Activated CD4-positive, alpha-beta memory T cell treated with anti-CD3 and anti-CD28 coated beads for 36 hours (primary cell): ENCODE measurements around the gene KANSL1. TPM values are rescaled to one million over a fixed set of nuclear protein-coding genes. Genes with fewer than 3 reads are reported as not detected.
A peak's percentile ranks its signal among the peaks of the same experiment; 100 is the strongest.
"Not testable (repeated sequence)": the region's sequence is repeated elsewhere in the genome, so short reads cannot be mapped to it uniquely, and the experiment has no call there.

ENCODE experiments used
- CTCF ChIA-PET: fragments of 350-600 bp; sonication (Branson Sonifier 250); formaldehyde crosslinking; loops from one replicate; lab custom pipeline; 2021; ENCODE audit warnings: antibody characterized with exemption, inconsistent platforms; lab: Charles Lee
- POLR2A ChIA-PET: fragments of 350-600 bp; sonication (Branson Sonifier 250); formaldehyde crosslinking; loops from one replicate; lab custom pipeline; 2021; ENCODE audit warnings: antibody characterized with exemption; lab: Charles Lee
- DNase-seq: peaks from one replicate; pipeline ENCODE4 v3.0.0-alpha.2; 2020
- H3K27ac Mint-ChIP-seq: one replicate; pipeline ENCODE4 v1.8.0; 2021; ENCODE audit warnings: mixed read lengths
- H3K27me3 Mint-ChIP-seq: one replicate; pipeline ENCODE4 v1.8.0; 2021; ENCODE audit warnings: mixed read lengths
- H3K36me3 Mint-ChIP-seq: one replicate; pipeline ENCODE4 v1.8.0; 2021; ENCODE audit warnings: mixed read lengths
- H3K4me1 Mint-ChIP-seq: one replicate; pipeline ENCODE4 v1.8.0; 2021; ENCODE audit warnings: low read depth, mixed read lengths
- H3K4me3 Mint-ChIP-seq: one replicate; pipeline ENCODE4 v1.8.0; 2021; ENCODE audit warnings: mild to moderate bottlenecking, mixed read lengths
- H3K9me3 Mint-ChIP-seq: one replicate; pipeline ENCODE4 v1.8.0; 2021; ENCODE audit warnings: mixed read lengths
- intact Hi-C: fragments of 100-400 bp; cut with micrococcal nuclease; formaldehyde crosslinking; loops from one replicate; pipeline ENCODE4 v1.15.1; 2023
- total RNA-seq, 2 experiments: library from RNA; stranded (reverse); gene quantifications; one replicate each; pipeline ENCODE4 v1.2.3, GENCODE V29; 2021

KANSL1 gene
- total RNA-seq, 2 experiments from 2014 or later = 57.3 to 63.8 TPM

DNA sequence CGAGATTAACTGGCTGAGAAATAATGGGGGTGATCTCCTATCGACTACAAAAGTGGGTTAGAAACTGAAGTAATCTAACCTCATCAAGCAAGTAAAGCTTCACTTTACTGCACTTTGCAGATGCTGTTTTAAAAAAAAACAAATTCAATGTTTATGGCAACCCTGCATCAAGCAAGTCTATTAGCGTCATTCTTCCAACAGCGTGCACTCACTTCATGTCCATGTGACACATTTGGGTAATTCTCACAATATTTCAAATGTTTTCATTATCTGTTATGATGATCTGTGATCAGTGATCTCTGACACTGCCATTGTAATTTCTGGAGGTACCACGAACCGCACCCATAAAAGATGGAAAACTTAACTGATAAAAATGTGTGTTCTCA lies 70.8 kb downstream of the KANSL1 start:
- H3K27ac Mint-ChIP-seq = no peak overlapping the region
- no peak overlapping the region for H3K4me3 Mint-ChIP-seq
- POLR2A ChIA-PET = interaction anchor here (1.3 kb wide), 1 partner anchor 70 kb away, joined by 4 read pairs; the partner anchor contains the start of gene KANSL1
- no peak for DNase-seq
- intact Hi-C loops = loop anchor here (1.0 kb wide), 1 partner anchor 24 kb away; no protein-coding TSS in a partner anchor
- no peaks in the 10 kb centered on the region for H3K9me3 Mint-ChIP-seq
- CTCF ChIA-PET = interaction anchor here (0.7 kb wide), 1 partner anchor 36 kb away, joined by 3 read pairs; no protein-coding TSS in a partner anchor
- no peaks in the 10 kb centered on the region for H3K36me3 Mint-ChIP-seq
- peaks cover 74% of the 10 kb centered on the region for H3K4me1 Mint-ChIP-seq
- no peaks in the 10 kb centered on the region for H3K27me3 Mint-ChIP-seq

DNA sequence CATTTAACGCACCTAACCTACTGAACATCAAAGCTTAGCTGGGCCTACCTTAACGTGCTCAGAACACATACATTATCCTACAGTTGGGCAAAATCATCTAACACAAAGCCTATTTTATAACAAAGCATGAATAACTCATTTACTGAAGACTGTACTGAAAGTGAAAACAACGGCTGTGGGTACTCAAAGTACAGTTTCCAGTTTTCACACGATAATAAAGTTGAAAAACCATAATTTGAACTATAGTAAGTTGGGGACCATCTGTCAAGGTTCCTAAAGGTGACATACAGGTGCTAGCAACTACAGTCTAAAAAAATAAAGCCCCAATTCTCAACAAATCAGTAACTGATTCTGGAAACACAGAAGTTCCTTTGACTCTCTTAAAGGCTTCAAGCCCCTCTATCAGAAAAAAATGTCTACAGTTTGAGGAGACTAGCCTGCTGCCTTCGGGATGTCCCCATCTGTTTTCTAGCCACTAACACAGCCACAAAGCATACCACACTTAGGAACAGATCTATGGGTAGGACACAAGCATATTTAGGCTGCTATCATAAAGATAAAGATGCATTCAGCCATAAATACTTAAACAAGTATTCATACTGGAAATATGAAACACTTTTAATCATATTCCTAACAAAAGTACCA lies 71.3 kb downstream of the KANSL1 start:
- CTCF ChIA-PET = interaction anchor here (0.7 to 2.2 kb wide), 2 partner anchors 37 to 77 kb away, joined by 3 to 6 read pairs; no protein-coding TSS in a partner anchor

DNA sequence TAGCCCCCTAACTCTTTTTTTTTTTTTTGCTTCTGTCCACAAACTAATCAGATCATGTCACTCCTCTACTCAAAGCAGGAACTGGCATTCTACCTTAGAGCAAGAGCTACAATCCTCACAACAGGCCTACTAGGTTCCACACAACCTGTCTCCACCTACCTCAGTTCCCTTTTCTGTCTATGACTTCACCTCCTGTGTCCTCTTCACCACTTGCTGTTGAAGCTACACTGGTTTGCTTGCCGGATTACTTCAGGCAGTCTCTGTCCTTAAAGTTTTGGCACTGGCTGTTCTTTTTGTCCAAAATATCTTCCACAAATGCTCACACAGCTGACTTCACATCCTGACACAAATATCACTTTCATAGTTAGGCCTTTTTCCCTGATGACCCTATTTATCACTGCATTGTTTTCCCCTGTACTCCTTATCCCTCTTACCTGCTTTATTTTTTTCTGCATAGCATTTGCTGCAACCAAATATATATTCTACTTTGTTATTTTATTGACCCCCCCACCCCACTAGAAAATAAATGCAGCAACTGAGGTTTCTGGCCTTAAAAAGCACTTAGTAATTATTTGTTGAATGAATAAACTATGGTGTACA lies 72.0 kb downstream of the KANSL1 start:
- Mint-ChIP-seq H3K4me3 (no peak overlapping the region), H3K27ac (no peak overlapping the region), H3K27me3 (no peaks in the 10 kb centered on the region), H3K9me3 (no peaks in the 10 kb centered on the region), H3K4me1 (peaks cover 72% of the 10 kb centered on the region), H3K36me3 (no peaks in the 10 kb centered on the region)
- ChIA-PET POLR2A (no interaction called here), CTCF (interaction anchor here (1.1 to 2.2 kb wide), 2 partner anchors 25 to 77 kb away, joined by 4 to 6 read pairs; no protein-coding TSS in a partner anchor)
- intact Hi-C loops = no loop called here
- no peak for DNase-seq

More for the DNA sequence above, 71.3 kb downstream of the KANSL1 start:
- H3K4me1 Mint-ChIP-seq = peaks cover 75% of the 10 kb centered on the region
- no peak for DNase-seq
- H3K36me3 Mint-ChIP-seq = no peaks in the 10 kb centered on the region
- POLR2A ChIA-PET = no interaction called here
- peak overlapping the region; percentile 63 for H3K27ac Mint-ChIP-seq
- intact Hi-C loops = loop anchor here (1.0 kb wide), 1 partner anchor 24 kb away; no protein-coding TSS in a partner anchor
- no peaks in the 10 kb centered on the region for H3K9me3 Mint-ChIP-seq
- no peaks in the 10 kb centered on the region for H3K27me3 Mint-ChIP-seq
- H3K4me3 Mint-ChIP-seq = no peak overlapping the region

DNA sequence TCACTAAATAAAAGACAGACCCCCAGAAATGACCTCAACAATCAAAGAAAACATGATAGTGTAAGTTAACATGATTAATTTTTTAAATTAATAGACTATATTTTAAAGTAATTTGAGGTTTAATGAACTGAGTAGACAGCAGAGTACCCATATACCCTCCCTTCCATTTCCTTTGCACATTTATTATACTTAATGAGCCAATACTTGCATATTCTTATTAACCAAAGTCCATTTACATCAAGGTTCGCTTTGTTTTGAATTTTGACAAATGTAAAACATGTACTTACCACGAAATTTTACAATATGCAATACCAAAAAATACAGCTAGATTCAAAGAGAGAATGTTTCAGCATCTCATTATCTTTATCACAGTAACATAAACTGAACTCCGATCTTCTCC lies 72.7 kb downstream of the KANSL1 start:
- Mint-ChIP-seq H3K9me3 (no peaks in the 10 kb centered on the region), H3K27me3 (no peaks in the 10 kb centered on the region), H3K36me3 (no peaks in the 10 kb centered on the region), H3K4me1 (peaks cover 74% of the 10 kb centered on the region), H3K27ac (no peak overlapping the region), H3K4me3 (no peak overlapping the region)
- POLR2A ChIA-PET = no interaction called here
- DNase-seq = no peak
- intact Hi-C loops = no loop called here
- CTCF ChIA-PET = interaction anchor here (1.1 to 2.2 kb wide), 6 partner anchors 25 to 92 kb away, joined by 3 to 7 read pairs (median 6); partner anchors contain the start of gene KANSL1

DNA sequence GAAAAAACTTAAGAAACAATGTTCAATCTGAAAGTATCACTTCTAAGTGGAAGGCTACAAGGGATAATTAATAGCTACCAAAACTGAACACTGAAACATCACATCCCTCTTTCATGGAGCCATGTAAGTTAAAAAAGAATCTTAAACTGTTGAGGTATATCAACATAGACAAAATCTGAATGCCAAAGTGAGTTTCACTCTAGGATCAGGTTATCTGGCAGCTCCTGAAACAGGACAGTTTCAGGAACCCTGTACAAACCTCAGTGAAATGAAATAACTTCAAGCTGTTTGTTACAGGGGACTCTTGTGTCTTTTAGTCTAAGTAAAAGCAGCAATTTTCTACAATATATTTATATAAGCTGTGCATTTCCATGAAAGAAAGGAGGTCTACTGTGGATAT lies 73.2 kb downstream of the KANSL1 start:
- Mint-ChIP-seq H3K27ac (no peak overlapping the region), H3K27me3 (no peaks in the 10 kb centered on the region), H3K36me3 (no peaks in the 10 kb centered on the region), H3K9me3 (no peaks in the 10 kb centered on the region), H3K4me1 (peaks cover 75% of the 10 kb centered on the region), H3K4me3 (no peak overlapping the region)
- no peak for DNase-seq
- ChIA-PET POLR2A (no interaction called here), CTCF (interaction anchor here (0.6 to 2.2 kb wide), 7 partner anchors 17 to 93 kb away, joined by 3 to 7 read pairs (median 6); partner anchors contain the start of gene KANSL1)
- intact Hi-C loops = no loop called here

DNA sequence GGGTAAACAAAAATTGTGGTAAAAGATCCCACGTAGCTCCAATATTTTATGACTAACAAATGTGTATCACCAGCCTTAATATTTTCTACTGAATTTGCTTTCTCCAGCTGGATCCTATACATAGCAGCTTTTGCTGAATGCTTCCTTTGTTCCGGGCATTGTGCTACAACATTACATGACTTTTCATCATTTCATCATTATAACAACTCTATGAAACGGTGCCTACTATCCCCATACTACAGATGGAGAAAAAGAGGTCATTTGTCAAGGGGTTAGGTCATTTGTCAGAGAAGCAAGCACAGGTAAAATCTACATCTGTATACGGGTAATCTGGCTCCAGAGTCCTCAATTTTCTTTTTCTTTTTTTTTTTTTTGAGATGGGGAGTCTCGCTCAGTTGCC lies 74.3 kb downstream of the KANSL1 start:
- no peaks in the 10 kb centered on the region for H3K27me3 Mint-ChIP-seq
- no peak overlapping the region for H3K4me3 Mint-ChIP-seq
- no peaks in the 10 kb centered on the region for H3K36me3 Mint-ChIP-seq
- DNase-seq = no peak
- H3K27ac Mint-ChIP-seq = no peak overlapping the region
- CTCF ChIA-PET = interaction anchor here (1.5 kb wide), 1 partner anchor 94 kb away, joined by 6 read pairs; no protein-coding TSS in a partner anchor
- POLR2A ChIA-PET = interaction anchor here (0.7 kb wide), 1 partner anchor 609 kb away, joined by 3 read pairs; no protein-coding TSS in a partner anchor
- peaks cover 75% of the 10 kb centered on the region for H3K4me1 Mint-ChIP-seq
- intact Hi-C loops = loop anchor here (5.0 kb wide), 1 partner anchor 43 kb away; no protein-coding TSS in a partner anchor
- H3K9me3 Mint-ChIP-seq = no peaks in the 10 kb centered on the region

DNA sequence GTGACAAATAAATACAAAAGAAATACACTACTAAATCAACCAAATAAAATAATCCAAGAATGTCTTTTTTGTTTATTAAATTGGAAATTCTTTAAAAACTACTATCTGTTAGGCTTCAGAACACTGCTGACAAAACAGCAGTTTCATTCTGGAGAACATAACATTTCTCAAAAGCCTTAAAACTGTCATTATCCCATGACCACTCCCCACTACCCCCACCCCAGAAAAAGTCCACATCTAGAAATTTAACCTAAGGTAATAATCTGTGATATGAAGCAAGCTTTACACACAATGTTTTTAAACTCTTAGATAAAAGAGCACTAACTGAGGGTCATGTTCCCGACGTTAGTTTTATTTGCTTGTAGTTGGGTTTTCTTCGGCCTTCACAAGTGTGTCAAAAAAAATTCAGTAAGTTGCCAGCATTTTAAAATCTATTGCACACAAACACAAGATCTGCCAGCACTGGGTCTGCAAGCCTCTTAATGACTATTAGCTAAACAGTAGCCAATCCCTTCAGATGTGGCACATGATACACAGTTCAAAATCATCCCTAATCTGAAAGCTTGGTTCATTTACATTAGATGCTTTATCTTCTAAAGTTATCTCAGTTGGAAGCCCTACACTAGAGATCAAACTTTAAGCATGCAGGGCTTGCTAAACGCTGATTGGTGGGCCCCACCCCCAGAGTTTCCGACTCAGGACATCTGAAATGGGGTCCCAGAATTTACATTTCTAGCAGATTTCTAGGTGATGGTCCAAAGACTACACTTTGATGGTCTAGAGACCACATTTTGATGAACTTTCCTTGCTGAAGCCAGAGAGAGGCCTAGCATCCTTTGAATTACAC lies 75.2 kb downstream of the KANSL1 start:
- ChIA-PET CTCF (no interaction called here), POLR2A (no interaction called here)
- no peak overlapping the region for H3K4me3 Mint-ChIP-seq
- no peak for DNase-seq
- H3K27me3 Mint-ChIP-seq = no peaks in the 10 kb centered on the region
- H3K36me3 Mint-ChIP-seq = no peaks in the 10 kb centered on the region
- H3K27ac Mint-ChIP-seq = no peak overlapping the region
- intact Hi-C loops = loop anchor here (5.0 kb wide), 1 partner anchor 44 kb away; no protein-coding TSS in a partner anchor
- H3K4me1 Mint-ChIP-seq = peaks cover 75% of the 10 kb centered on the region
- no peaks in the 10 kb centered on the region for H3K9me3 Mint-ChIP-seq

DNA sequence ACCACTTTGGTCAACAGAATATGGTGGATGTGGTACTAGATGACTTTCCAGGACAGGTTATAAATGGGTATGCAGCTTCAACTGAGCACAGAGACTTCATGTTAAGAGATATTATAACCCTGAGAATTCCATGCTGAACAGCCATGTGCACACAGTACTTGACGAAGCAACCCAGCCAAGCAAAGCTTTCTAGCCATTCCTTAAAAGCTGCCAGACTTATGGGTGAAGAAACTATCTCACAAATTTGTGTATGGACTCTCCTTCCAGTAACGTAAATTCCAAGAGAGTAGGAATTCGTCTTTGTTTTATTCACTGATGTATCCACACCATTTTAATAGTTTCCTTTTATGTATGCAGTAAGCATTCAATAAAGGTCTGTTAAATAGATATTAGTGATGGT lies 76.1 kb downstream of the KANSL1 start:
- Mint-ChIP-seq H3K4me1 (peaks cover 73% of the 10 kb centered on the region), H3K27ac (no peak overlapping the region), H3K4me3 (no peak overlapping the region), H3K36me3 (no peaks in the 10 kb centered on the region), H3K27me3 (no peaks in the 10 kb centered on the region), H3K9me3 (no peaks in the 10 kb centered on the region)
- intact Hi-C loops = loop anchor here (5.0 kb wide), 1 partner anchor 45 kb away; no protein-coding TSS in a partner anchor
- DNase-seq = no peak
- CTCF ChIA-PET = no interaction called here
- POLR2A ChIA-PET = no interaction called here

DNA sequence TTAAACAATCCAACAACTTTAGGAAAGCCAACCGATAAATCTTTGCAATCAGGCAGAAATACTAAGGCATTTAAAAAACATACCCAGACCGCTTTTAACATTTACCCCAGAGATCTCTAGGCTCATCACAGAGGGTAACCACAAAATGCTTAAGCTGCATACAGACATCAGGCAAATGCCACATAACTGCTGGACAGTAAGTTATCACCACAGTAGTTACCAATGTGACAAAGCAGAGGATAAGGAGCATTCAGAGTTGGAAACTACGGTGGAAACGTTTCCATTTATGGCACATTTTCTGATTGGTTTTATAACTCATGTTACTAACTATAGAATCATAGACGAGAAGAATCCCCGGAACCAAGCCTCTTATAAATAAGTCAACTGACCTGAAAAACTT lies 77.5 kb downstream of the KANSL1 start:
- CTCF ChIA-PET = interaction anchor here (1.3 kb wide), 1 partner anchor 97 kb away, joined by 4 read pairs; no protein-coding TSS in a partner anchor
- H3K9me3 Mint-ChIP-seq = no peaks in the 10 kb centered on the region
- H3K27ac Mint-ChIP-seq = no peak overlapping the region
- POLR2A ChIA-PET = no interaction called here
- DNase-seq = no peak
- intact Hi-C loops = loop anchor here (5.0 kb wide), 1 partner anchor 47 kb away; no protein-coding TSS in a partner anchor
- no peak overlapping the region for H3K4me3 Mint-ChIP-seq
- H3K36me3 Mint-ChIP-seq = no peaks in the 10 kb centered on the region
- peaks cover 70% of the 10 kb centered on the region for H3K4me1 Mint-ChIP-seq
- H3K27me3 Mint-ChIP-seq = no peaks in the 10 kb centered on the region

DNA sequence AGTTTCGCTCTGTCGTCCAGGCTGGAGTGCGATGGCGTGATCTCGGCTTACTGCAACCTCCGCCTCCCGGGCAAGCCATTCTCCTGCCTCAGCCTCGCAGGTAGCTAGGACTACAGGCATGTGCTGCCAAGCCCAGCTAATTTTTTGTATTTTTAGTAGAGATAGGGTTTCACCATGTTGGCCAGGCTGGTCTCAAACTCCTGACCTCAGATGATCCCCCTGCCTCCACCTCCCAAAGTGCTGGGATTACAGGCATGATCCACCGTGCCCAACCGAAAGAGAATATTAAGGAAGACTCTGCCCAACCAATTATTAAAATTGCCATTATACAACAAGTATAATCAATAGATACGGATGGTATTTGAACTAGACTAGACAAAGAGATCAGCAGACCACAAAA lies 82.0 kb downstream of the KANSL1 start:
- peaks cover 76% of the 10 kb centered on the region for H3K4me1 Mint-ChIP-seq
- POLR2A ChIA-PET, H3K27me3 Mint-ChIP-seq, H3K9me3 Mint-ChIP-seq, H3K36me3 Mint-ChIP-seq, intact Hi-C loops, CTCF ChIA-PET, DNase-seq, H3K4me3 Mint-ChIP-seq, H3K27ac Mint-ChIP-seq: not testable (repeated sequence)

DNA sequence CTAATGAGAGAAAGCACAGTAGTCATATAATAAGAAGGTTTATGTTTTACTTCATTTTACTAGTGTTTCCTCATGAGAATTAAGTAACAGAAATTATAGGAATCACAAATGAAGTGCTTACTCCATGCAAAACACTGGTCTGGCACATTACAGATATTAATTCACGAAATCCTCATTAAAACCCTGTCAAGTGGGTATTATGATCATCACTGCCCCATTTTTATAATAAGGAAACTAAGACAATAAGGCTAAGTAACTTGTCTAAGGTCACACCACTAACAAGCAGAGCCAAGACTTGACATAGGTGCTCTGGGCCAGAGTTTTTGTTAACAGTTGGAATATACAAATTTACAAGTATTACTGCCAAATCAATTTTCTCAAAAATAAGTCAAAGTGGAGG lies 83.0 kb downstream of the KANSL1 start:
- no peaks in the 10 kb centered on the region for H3K27me3 Mint-ChIP-seq
- no peaks in the 10 kb centered on the region for H3K36me3 Mint-ChIP-seq
- ChIA-PET CTCF (no interaction called here), POLR2A (no interaction called here)
- H3K27ac Mint-ChIP-seq = no peak overlapping the region
- intact Hi-C loops = no loop called here
- H3K4me3 Mint-ChIP-seq = no peak overlapping the region
- H3K4me1 Mint-ChIP-seq = peaks cover 73% of the 10 kb centered on the region
- H3K9me3 Mint-ChIP-seq = no peaks in the 10 kb centered on the region
- DNase-seq = no peak
